ENCODE measurements around the gene SLC25A45.

DNA sequence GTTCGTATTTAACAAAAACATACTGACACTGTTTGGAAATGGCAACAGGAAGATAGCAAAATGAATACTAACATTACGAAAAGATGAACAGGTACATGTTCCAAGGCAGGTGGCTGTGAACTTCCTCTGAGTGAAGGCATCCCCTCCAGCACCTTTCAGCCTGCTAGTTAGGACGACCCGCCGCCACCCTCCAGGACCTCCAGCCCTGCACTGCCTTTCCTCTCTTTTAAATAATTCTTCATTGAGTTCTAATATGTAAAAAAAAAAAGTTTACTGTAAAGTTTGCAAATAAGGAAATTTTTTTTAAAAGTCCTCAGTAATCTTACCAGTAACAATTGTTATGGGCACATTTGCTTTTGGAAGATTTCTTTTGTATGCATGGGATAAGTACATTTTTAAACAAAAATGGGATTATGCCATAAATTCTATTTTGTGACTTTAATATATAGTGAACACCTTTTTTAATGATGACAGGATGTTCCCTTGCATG is 46.2 kb upstream of the SLC25A45 start:
- TF ChIP-seq POLR2A (IDR thresholded peaks at IDR 0.05; ENCODE audit: low read depth) (no peak), EP300 (IDR thresholded peaks at IDR 0.05) (no peak), POLR2AphosphoS5 (IDR thresholded peaks at IDR 0.05) (no peak)
- TF ChIP-seq, protein P1, sequence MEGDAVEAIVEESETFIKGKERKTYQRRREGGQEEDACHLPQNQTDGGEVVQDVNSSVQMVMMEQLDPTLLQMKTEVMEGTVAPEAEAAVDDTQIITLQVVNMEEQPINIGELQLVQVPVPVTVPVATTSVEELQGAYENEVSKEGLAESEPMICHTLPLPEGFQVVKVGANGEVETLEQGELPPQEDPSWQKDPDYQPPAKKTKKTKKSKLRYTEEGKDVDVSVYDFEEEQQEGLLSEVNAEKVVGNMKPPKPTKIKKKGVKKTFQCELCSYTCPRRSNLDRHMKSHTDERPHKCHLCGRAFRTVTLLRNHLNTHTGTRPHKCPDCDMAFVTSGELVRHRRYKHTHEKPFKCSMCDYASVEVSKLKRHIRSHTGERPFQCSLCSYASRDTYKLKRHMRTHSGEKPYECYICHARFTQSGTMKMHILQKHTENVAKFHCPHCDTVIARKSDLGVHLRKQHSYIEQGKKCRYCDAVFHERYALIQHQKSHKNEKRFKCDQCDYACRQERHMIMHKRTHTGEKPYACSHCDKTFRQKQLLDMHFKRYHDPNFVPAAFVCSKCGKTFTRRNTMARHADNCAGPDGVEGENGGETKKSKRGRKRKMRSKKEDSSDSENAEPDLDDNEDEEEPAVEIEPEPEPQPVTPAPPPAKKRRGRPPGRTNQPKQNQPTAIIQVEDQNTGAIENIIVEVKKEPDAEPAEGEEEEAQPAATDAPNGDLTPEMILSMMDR (IDR thresholded peaks at IDR 0.05): no peak
